Calu3 (cell line): ENCODE data around the gene PCGF3. TPM values are rescaled to one million over a fixed set of nuclear protein-coding genes. Genes with fewer than 3 reads are reported as not detected.

Source experiments
- BruUV-seq: library from RNA; stranded (reverse); fragments of 400-500 nt; replicated peaks from 2 replicates; lab custom pipeline; 2021; lab: Mats Ljungman, UMichigan
- CTCF ChIA-PET: fragments of 300-600 bp; sonication (Branson Sonifier 250); formaldehyde crosslinking; loops from one replicate; lab custom pipeline; 2022; ENCODE audit warnings: antibody characterized with exemption; lab: Charles Lee
- DNase-seq: peaks from one replicate; pipeline ENCODE4 v3.0.0; 2022
- H3K27ac Mint-ChIP-seq: one replicate; pipeline ENCODE4 v1.8.0; 2022; ENCODE audit warnings: mixed read lengths; ENCODE audit not compliant: unreplicated experiment
- H3K27me3 Mint-ChIP-seq: one replicate; pipeline ENCODE4 v1.8.0; 2022; ENCODE audit warnings: mixed read lengths; ENCODE audit not compliant: unreplicated experiment
- H3K36me3 Mint-ChIP-seq: one replicate; pipeline ENCODE4 v1.8.0; 2022; ENCODE audit warnings: mild to moderate bottlenecking, moderate library complexity, mixed read lengths; ENCODE audit not compliant: insufficient read depth, unreplicated experiment
- H3K4me1 Mint-ChIP-seq: one replicate; pipeline ENCODE4 v1.8.0; 2022; ENCODE audit warnings: mild to moderate bottlenecking, low read depth, mixed read lengths; ENCODE audit not compliant: unreplicated experiment
- H3K4me3 Mint-ChIP-seq: one replicate; pipeline ENCODE4 v1.8.0; 2022; ENCODE audit warnings: mild to moderate bottlenecking, low read depth, moderate library complexity, mixed read lengths; ENCODE audit not compliant: unreplicated experiment
- H3K9me3 Mint-ChIP-seq: one replicate; pipeline ENCODE4 v1.8.0; 2022; ENCODE audit warnings: low read depth, mixed read lengths; ENCODE audit not compliant: unreplicated experiment
- intact Hi-C: fragments of 100-400 bp; cut with micrococcal nuclease; formaldehyde crosslinking; loops from one replicate; pipeline ENCODE4 v1.10.0; 2022; ENCODE audit not compliant: unreplicated experiment
- total RNA-seq: library from RNA; stranded (reverse); gene quantifications from 2 replicates; pipeline ENCODE4 v1.2.3, GENCODE V29; 2022
- TF ChIP-seq, protein P1 (sequence below): fragments of 200-600 bp; IDR thresholded peaks from one replicate; pipeline ENCODE4 v1.8.0; 2022; ENCODE audit warnings: antibody characterized with exemption; ENCODE audit not compliant: unreplicated experiment

Gene PCGF3
- total RNA-seq, 1 experiment from 2014 or later: 30.0 TPM

GRCh38 chr4:706834-707598, 1.4 kb downstream of the PCGF3 start:
- BruUV-seq: no TSS peak
- intact Hi-C loops: no loop called here
- no peaks in the 10 kb centered on the region for H3K4me1 Mint-ChIP-seq
- peaks cover 9% of the 10 kb centered on the region for H3K36me3 Mint-ChIP-seq
- no peaks in the 10 kb centered on the region for H3K9me3 Mint-ChIP-seq
- CTCF ChIA-PET: no interaction called here
- TF ChIP-seq, protein P1, sequence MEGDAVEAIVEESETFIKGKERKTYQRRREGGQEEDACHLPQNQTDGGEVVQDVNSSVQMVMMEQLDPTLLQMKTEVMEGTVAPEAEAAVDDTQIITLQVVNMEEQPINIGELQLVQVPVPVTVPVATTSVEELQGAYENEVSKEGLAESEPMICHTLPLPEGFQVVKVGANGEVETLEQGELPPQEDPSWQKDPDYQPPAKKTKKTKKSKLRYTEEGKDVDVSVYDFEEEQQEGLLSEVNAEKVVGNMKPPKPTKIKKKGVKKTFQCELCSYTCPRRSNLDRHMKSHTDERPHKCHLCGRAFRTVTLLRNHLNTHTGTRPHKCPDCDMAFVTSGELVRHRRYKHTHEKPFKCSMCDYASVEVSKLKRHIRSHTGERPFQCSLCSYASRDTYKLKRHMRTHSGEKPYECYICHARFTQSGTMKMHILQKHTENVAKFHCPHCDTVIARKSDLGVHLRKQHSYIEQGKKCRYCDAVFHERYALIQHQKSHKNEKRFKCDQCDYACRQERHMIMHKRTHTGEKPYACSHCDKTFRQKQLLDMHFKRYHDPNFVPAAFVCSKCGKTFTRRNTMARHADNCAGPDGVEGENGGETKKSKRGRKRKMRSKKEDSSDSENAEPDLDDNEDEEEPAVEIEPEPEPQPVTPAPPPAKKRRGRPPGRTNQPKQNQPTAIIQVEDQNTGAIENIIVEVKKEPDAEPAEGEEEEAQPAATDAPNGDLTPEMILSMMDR: no peak
- H3K27ac Mint-ChIP-seq: no peak overlapping the region
- H3K4me3 Mint-ChIP-seq: no peak overlapping the region
- peaks cover 13% of the 10 kb centered on the region for H3K27me3 Mint-ChIP-seq
- DNase-seq: no peak

GRCh38 chr4:707929-708630, 2.4 kb downstream of the PCGF3 start:
- TF ChIP-seq, protein P1: no peak
- H3K4me3 Mint-ChIP-seq: no peak overlapping the region
- no peak for DNase-seq
- BruUV-seq: no TSS peak
- CTCF ChIA-PET: no interaction called here
- no peak overlapping the region for H3K27ac Mint-ChIP-seq
- no peaks in the 10 kb centered on the region for H3K4me1 Mint-ChIP-seq
- intact Hi-C loops: no loop called here
- H3K27me3 Mint-ChIP-seq: peaks cover 3% of the 10 kb centered on the region
- no peaks in the 10 kb centered on the region for H3K9me3 Mint-ChIP-seq
- H3K36me3 Mint-ChIP-seq: peaks cover 9% of the 10 kb centered on the region

DNA sequence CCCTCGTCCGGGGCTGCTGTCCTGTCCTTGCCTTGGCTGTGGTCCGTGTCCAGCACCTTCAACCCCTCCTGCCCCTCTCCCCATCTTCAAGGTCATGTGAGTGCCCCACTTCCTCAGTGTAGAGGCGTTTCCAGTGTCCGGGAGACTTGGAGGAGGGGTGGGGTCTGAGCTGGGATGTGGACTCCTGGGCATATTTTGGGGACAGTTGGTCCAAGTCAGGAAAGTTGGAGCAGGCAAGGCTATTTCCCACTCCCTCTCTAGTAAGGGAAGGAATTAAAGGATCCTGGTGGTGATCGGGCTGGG, 3.0 kb downstream of the PCGF3 start:
- BruUV-seq: no TSS peak
- Mint-ChIP-seq H3K27ac (no peak overlapping the region), H3K4me3 (no peak overlapping the region), H3K27me3 (no peaks in the 10 kb centered on the region), H3K9me3 (no peaks in the 10 kb centered on the region), H3K4me1 (no peaks in the 10 kb centered on the region), H3K36me3 (peaks cover 9% of the 10 kb centered on the region)
- TF ChIP-seq, protein P1: no peak
- CTCF ChIA-PET: no interaction called here
- no peak for DNase-seq
- intact Hi-C loops: no loop called here

DNA sequence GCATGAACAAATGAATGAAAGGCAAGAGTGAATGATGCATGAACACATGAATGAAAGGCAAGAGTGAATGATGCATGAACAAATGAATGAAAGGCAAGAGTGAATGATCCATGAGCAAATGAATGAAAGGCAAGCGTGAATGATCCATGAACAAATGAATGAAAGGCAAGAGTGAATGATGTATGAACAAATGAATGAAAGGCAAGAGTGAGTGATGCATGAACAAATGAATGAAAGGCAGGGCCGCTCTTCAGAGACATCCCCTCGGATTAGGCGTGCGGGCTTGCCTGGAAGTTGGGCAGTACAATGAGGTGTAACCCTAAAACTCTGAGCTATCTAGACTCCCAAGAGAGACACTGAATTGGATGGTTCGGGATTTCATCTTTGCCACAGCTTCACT, 3.7 kb downstream of the PCGF3 start:
- BruUV-seq: no TSS peak
- CTCF ChIA-PET: no interaction called here
- Mint-ChIP-seq H3K9me3 (no peaks in the 10 kb centered on the region), H3K27ac (no peak overlapping the region), H3K27me3 (no peaks in the 10 kb centered on the region), H3K4me3 (no peak overlapping the region), H3K36me3 (peaks cover 9% of the 10 kb centered on the region), H3K4me1 (no peaks in the 10 kb centered on the region)
- TF ChIP-seq, protein P1: no peak
- no peak for DNase-seq
- intact Hi-C loops: no loop called here
